GM15510 (cell line): ENCODE results near the gene HOXA1.

Experiments used
- POLR2A ChIP-seq: IDR thresholded peaks from 3 replicates; pipeline ENCODE4 v1.6.1; 2011; ENCODE audit warnings: borderline replicate concordance; ENCODE audit not compliant: insufficient read length; ENCODE audit errors: extremely low read depth

Gene HOXA1

GRCh38 chr7:27095897-27096767, at the start of gene HOXA1:
Gene HOXA1, minus strand, starts transcription at chr7:27096000. Its CDS starts 88 bp downstream, at chr7:27095912.
- peak; percentile 46 for TF ChIP-seq POLR2A

GRCh38 chr7:27145165-27145913, 49.5 kb upstream of the HOXA1 start:
- no peak for TF ChIP-seq POLR2A

DNA sequence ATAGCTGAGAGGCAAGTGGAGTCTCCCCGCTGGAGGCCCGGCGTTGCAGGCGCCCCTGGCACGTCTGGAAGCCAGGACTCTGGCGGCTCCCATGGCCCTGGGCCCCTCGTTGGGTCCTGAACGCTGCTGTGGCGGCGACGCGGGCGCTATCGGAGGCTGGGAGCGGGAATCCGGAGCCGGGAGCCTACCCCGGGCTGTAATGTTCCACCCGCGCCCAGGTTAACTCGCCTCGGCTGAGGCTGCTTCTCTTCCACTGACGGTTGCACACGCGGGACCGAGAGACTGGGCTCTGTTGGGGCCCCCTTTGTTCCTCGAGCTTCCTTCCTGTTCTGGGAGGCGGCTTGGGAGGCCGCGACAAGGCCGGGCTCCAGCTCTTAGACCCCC, 49.0 kb upstream of the HOXA1 start:
- no peak for TF ChIP-seq POLR2A

DNA sequence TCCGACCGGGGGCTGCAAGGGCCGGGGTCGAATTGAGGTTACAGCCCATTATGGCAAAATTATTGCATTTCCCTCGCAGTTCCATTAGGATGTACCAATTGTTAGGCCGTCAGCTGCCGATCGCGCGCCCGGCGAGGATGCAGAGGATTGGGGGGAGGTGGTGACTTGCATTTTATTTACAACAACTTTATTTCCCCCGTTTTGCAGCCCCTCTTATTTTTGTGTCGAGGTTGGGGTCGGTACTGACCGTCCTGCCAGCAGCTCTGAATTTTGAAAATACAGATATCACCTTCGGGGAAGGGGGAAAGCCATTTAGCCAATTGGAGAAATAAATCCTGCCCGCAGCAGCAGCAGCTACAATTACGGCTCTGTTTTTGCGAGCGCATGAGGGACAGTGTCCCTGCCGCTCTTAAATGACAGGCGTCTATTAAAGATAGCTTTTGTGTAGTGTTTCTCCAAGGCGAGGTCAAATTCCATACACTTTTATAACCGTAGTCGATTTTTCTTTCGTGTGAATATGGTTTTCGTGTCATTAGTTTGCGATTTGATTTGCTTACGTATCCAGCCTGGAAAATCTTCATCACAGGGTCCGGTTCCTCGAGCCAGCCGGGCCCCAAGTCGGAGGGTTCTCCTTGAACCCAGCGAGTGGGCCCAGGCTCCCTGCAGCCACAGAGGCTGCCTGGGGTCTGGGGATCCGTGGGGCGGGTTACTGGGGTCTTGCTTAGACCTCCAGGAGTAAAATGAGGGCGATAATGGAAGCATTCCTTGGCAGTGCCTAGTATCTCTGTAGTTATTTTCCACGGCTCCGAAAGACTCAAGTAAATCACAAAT, 48.4 kb upstream of the HOXA1 start:
- TF ChIP-seq POLR2A: no peak

DNA sequence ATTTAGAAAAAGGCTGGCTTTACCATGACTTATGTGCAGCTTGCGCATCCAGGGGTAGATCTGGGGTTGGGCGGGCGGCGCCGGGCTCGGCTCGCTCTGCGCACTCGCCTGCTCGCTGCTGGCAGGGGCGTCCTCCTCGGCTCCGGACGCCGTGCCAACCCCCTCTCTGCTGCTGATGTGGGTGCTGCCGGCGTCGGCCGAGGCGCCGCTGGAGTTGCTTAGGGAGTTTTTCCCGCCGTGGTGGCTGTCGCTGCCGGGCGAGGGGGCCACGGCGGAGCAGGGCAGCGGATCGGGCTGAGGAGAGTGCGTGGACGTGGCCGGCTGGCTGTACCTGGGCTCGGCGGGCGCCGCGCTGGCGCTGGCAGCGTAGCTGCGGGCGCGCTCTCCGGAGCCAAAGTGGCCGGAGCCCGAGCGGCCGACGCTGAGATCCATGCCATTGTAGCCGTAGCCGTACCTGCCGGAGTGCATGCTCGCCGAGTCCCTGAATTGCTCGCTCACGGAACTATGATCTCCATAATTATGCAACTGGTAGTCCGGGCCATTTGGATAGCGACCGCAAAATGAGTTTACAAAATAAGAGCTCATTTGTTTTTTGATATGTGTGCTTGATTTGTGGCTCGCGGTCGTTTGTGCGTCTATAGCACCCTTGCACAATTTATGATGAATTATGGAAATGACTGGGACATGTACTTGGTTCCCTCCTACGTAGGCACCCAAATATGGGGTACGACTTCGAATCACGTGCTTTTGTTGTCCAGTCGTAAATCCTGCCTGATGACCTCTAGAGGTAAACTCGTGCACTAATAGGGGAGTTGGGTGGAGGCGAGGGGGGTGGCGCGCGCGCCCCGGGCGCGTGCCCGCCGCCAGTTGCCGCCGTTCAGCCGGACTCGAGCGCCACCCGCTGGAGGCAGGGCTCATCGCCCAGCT, 47.5 kb upstream of the HOXA1 start, which contains the start of gene HOXA5:
Gene HOXA5 (minus strand): TSS at position 659 of the 927 bp plus-strand sequence. CDS start 74 bp downstream, at position 585.
- TF ChIP-seq POLR2A: no peak

GRCh38 chr7:27142580-27143022, 46.8 kb upstream of the HOXA1 start:
- TF ChIP-seq POLR2A: no peak

- no peak for TF ChIP-seq POLR2A
Observed at GRCh38 chr7:27141923-27142579, 46.3 kb upstream of the HOXA1 start.

DNA sequence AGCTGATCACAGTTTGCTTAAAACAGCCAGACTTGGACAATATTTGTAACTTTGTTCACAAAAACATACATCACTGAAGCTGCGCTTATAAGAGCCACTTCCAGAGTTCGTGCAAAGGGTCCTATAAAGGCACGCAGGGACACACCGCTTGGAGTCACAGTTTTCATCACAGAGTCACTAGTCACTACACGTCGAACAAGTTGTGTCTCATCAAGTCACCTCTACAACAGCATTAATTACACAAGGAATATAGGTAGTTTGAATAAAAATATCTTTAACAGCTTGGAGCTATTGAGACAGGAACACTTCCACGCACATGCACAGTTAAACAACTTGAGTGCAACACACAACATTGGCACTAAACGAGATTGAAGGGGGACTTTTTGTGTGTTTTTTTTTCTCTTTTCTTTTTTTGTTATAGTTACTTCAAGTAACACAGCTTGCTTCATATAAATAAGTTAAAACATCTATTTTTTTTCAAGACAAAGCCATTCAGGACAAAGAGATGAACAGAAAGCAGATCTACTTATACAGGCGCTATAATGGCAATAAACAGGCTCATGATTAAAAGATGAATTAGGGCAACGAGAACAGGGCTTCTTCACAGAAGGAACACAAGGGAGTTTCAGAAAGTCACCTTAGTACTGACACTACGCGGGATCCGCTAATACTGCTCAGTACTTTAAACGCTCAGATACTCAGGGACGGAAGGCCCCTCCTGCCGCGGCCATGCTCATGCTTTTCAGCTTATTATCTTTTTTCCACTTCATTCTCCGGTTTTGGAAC, 45.5 kb upstream of the HOXA1 start:
- no peak for TF ChIP-seq POLR2A

- TF ChIP-seq POLR2A: no peak
Observed at GRCh38 chr7:27140126-27140857, 44.5 kb upstream of the HOXA1 start.

- no peak for TF ChIP-seq POLR2A
Observed at GRCh38 chr7:27139334-27140125, 43.7 kb upstream of the HOXA1 start.

DNA sequence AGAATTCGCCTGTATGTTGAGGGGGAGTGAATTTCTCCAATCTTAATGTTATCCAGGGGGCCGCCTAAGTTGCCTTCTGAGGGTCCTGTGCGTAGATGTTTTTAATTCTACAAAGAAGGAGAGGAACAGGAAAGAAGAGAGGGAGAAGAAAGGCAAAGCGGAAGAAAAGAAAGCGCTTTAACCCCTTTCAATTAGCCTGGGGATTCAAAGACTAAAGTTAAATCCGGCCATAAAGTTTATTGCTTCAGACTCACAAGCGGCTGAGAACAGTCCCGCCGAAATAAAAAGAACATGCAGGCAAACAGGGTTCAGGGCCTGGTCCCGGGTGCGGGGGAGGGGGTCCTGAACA, 43.2 kb upstream of the HOXA1 start:
- no peak for TF ChIP-seq POLR2A
